ENCODE measurements around the gene SELENON. TPM values are rescaled to one million over a fixed set of nuclear protein-coding genes. Genes with fewer than 3 reads are reported as not detected.

The SELENON gene
- total RNA-seq, 3 donors from 2014 or later, result 29.6 to 45.1 (median 35.9) TPM

GRCh38 chr1:25845664-25846063 is 45.7 kb downstream of the SELENON start:
- intact Hi-C loops (cut with DNase I, micrococcal nuclease), result no loop called here
- TF ChIP-seq, protein P1, sequence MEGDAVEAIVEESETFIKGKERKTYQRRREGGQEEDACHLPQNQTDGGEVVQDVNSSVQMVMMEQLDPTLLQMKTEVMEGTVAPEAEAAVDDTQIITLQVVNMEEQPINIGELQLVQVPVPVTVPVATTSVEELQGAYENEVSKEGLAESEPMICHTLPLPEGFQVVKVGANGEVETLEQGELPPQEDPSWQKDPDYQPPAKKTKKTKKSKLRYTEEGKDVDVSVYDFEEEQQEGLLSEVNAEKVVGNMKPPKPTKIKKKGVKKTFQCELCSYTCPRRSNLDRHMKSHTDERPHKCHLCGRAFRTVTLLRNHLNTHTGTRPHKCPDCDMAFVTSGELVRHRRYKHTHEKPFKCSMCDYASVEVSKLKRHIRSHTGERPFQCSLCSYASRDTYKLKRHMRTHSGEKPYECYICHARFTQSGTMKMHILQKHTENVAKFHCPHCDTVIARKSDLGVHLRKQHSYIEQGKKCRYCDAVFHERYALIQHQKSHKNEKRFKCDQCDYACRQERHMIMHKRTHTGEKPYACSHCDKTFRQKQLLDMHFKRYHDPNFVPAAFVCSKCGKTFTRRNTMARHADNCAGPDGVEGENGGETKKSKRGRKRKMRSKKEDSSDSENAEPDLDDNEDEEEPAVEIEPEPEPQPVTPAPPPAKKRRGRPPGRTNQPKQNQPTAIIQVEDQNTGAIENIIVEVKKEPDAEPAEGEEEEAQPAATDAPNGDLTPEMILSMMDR (IDR thresholded peaks at IDR 0.05), result no peak

DNA sequence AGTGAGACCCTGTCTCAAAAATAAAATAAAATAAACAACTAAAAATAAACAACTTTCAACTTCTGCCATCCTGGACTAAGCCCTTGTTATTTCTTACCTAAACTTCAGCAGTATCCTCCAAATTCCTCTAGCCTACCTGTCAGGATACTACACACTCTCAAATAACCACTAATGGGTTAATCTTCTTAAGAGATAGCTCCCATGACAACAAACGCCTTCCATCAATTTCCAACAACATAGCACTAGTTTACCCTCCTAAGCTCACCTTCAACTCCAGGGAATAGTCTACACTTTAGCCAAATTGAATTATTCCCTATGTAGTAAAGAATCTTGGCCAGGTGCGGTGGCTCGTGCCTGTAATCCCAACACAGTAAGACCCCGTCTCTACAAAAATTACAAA is 47.9 kb downstream of the SELENON start:
- DNase-seq (no peak), ATAC-seq (no peak)
- intact Hi-C loops (cut with DNase I, micrococcal nuclease), result no loop called here
- Histone ChIP-seq H3K36me3 (ENCODE audit: low read depth) (no peaks in the 10 kb centered on the region), H3K4me1 (ENCODE audit: low read depth) (no peaks in the 10 kb centered on the region), H3K9me3 (no peaks in the 10 kb centered on the region), H3K4me3 (no peak overlapping the region)
- TF ChIP-seq, protein P1 (IDR thresholded peaks at IDR 0.05), result no peak

More at GRCh38 chr1:25845664-25846063, 45.7 kb downstream of the SELENON start:
- DNase-seq (no peak), ATAC-seq (no peak)
- Histone ChIP-seq H3K9me3 (no peaks in the 10 kb centered on the region), H3K4me3 (no peak overlapping the region), H3K36me3 (ENCODE audit: low read depth) (no peaks in the 10 kb centered on the region), H3K4me1 (ENCODE audit: low read depth) (no peaks in the 10 kb centered on the region)

DNA sequence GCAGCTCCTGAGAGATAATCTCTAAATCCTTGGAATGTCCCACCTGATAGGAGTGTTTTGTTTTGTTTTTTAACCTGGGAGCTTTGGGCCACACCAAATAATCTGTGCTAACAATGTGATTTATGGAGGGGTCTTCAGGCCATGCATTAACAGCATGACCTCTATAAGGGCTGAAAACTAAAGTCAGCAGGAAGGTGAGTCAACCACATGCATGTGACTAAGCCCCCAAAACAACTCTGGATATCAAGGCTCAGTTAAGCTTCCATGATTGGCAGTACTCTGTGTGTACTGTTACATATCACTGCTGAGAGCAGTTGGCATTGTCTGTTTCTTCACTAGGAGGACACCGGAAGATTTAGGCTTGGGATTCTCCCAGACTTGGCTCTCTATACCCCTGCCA is 48.5 kb downstream of the SELENON start:
- Histone ChIP-seq H3K4me3 (no peak overlapping the region), H3K9me3 (no peaks in the 10 kb centered on the region), H3K4me1 (ENCODE audit: low read depth) (no peaks in the 10 kb centered on the region), H3K36me3 (ENCODE audit: low read depth) (no peaks in the 10 kb centered on the region)
- intact Hi-C loops (cut with DNase I, micrococcal nuclease), result no loop called here
- TF ChIP-seq, protein P1 (IDR thresholded peaks at IDR 0.05), result no peak
- ATAC-seq (no peak), DNase-seq (no peak)

GRCh38 chr1:25854554-25854953 is 54.6 kb downstream of the SELENON start:
- Histone ChIP-seq H3K9me3 (no peaks in the 10 kb centered on the region), H3K4me3 (no peak overlapping the region), H3K36me3 (ENCODE audit: low read depth) (no peaks in the 10 kb centered on the region), H3K4me1 (ENCODE audit: low read depth) (peaks cover 8% of the 10 kb centered on the region)
- intact Hi-C loops (cut with DNase I, micrococcal nuclease), result no loop called here
- ATAC-seq (no peak), DNase-seq (no peak)
- TF ChIP-seq, protein P1 (IDR thresholded peaks at IDR 0.05), result no peak

GRCh38 chr1:25856856-25857255 is 56.9 kb downstream of the SELENON start:
- intact Hi-C loops (cut with DNase I, micrococcal nuclease), result no loop called here
- no peak for DNase-seq
- TF ChIP-seq, protein P1 (IDR thresholded peaks at IDR 0.05), result no peak
- no peak for ATAC-seq
- Histone ChIP-seq H3K9me3 (no peaks in the 10 kb centered on the region), H3K4me1 (ENCODE audit: low read depth) (peaks cover 12% of the 10 kb centered on the region), H3K36me3 (ENCODE audit: low read depth) (no peaks in the 10 kb centered on the region), H3K4me3 (no peak overlapping the region)

DNA sequence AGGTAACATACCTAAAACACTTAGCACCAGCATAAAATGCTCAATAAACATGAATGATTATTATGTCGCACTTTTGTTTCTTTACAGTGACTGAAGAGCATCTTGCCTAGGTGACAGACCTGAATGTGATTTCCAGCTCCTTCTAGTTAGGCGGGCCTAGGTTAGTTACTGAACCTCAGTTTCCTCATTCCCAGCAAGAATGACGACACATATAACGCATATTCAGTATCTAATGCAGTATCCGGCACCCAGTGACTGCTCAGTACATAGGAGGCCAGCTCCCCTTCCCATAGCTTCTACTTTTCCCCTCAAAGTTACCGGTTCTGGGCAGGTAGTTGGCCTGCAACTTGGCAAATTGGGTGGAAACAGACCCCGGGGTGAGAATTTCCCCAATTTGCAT is 58.5 kb downstream of the SELENON start:
- Histone ChIP-seq H3K4me1 (ENCODE audit: low read depth) (peaks cover 12% of the 10 kb centered on the region), H3K4me3 (no peak overlapping the region), H3K36me3 (ENCODE audit: low read depth) (no peaks in the 10 kb centered on the region), H3K9me3 (no peaks in the 10 kb centered on the region)
- intact Hi-C loops (cut with DNase I, micrococcal nuclease), result no loop called here
- no peak for ATAC-seq
- DNase-seq, result no peak
- TF ChIP-seq, protein P1 (IDR thresholded peaks at IDR 0.05), result no peak

Measured in mucosa of descending colon (tissue), 3 donors.